ENCODE data around the gene MMP8.

DNA sequence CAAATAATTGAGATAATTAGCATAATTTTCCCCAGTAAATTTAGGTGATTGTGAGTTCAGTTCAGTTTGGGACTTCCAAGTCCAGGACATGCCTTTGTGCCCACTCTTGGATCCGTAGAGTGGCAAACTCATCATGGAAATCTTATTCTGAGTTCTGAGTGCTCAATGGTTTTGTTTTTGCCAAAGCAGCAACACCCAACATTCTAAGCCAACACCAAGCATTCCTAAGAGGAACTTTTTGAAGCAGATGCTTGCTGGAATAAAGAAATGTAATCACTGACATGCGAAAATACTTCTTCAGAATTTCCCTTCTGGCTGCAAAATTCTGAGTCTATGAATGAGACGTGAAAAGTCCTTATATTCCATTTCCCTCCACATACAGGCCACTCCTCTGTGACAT is 29.6 kb downstream of the MMP8 start:
- TF ChIP-seq ZNF785 (CRISPR knock-in tag; IDR thresholded peaks at IDR 0.05) = no peak
- TF ChIP-seq RAD21 (CRISPR knock-in tag; conservative IDR thresholded peaks at IDR 0.05 in 1 of 2, IDR thresholded peaks at IDR 0.05 in 1 of 2) = no peak
- no peak for TF ChIP-seq SRF (CRISPR knock-in tag; IDR thresholded peaks at IDR 0.05)
- TF ChIP-seq ZC3H11A (IDR thresholded peaks at IDR 0.05; ENCODE audit: low read depth, low read length) = no peak
- no peak for TF ChIP-seq EHMT2 (IDR thresholded peaks at IDR 0.05)
- no peak for TF ChIP-seq FOXM1 (IDR thresholded peaks at IDR 0.05; ENCODE audit: low read depth)
- TF ChIP-seq FOXM1 (CRISPR knock-in tag; IDR thresholded peaks at IDR 0.05; ENCODE audit: low read depth) = no peak
- TF ChIP-seq, protein P1, sequence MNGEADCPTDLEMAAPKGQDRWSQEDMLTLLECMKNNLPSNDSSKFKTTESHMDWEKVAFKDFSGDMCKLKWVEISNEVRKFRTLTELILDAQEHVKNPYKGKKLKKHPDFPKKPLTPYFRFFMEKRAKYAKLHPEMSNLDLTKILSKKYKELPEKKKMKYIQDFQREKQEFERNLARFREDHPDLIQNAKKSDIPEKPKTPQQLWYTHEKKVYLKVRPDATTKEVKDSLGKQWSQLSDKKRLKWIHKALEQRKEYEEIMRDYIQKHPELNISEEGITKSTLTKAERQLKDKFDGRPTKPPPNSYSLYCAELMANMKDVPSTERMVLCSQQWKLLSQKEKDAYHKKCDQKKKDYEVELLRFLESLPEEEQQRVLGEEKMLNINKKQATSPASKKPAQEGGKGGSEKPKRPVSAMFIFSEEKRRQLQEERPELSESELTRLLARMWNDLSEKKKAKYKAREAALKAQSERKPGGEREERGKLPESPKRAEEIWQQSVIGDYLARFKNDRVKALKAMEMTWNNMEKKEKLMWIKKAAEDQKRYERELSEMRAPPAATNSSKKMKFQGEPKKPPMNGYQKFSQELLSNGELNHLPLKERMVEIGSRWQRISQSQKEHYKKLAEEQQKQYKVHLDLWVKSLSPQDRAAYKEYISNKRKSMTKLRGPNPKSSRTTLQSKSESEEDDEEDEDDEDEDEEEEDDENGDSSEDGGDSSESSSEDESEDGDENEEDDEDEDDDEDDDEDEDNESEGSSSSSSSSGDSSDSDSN (IDR thresholded peaks at IDR 0.05; ENCODE audit: borderline replicate concordance in 1 of 2, low read depth in 2 of 2, low read length in 2 of 2) = no peak
- no peak for TF ChIP-seq ZNF668 (CRISPR knock-in tag; IDR thresholded peaks at IDR 0.05)
- TF ChIP-seq HINFP (tag; conservative IDR thresholded peaks at IDR 0.05; ENCODE audit: low read depth) = no peak
- TF ChIP-seq KLF10 (CRISPR knock-in tag; IDR thresholded peaks at IDR 0.05) = no peak

Measured in K562 (cell line).